Measurements from ENCODE around the gene ADORA2B.
"Not testable (repeated sequence)": the region's sequence is repeated elsewhere in the genome, so short reads cannot be mapped to it uniquely, and the experiment has no call there.

The ADORA2B gene

GRCh38 chr17:15955793-15956541 lies 11.0 kb downstream of the ADORA2B start:
- no peak for DNase-seq (ENCODE audit: low spot score)

GRCh38 chr17:15957206-15957605 lies 12.3 kb downstream of the ADORA2B start:
- DNase-seq (ENCODE audit: low spot score), result no peak

- no peak for DNase-seq (ENCODE audit: low spot score)
Observed at GRCh38 chr17:15957608-15958307, 12.8 kb downstream of the ADORA2B start.

GRCh38 chr17:15958484-15958854 lies 13.5 kb downstream of the ADORA2B start:
- no peak for DNase-seq (ENCODE audit: low spot score)

- DNase-seq (ENCODE audit: low spot score), result no peak
Observed at GRCh38 chr17:15963670-15964110, 18.8 kb downstream of the ADORA2B start.

- DNase-seq (ENCODE audit: low spot score), result no peak
Observed at GRCh38 chr17:15965528-15965927, 20.6 kb downstream of the ADORA2B start.

GRCh38 chr17:15966183-15966878 lies 21.4 kb downstream of the ADORA2B start:
- no peak for DNase-seq (ENCODE audit: low spot score)

- no peak for DNase-seq (ENCODE audit: low spot score)
Observed at GRCh38 chr17:15966879-15967248, 21.9 kb downstream of the ADORA2B start.

- no peak for DNase-seq (ENCODE audit: low spot score)
Observed at GRCh38 chr17:15967706-15968399, 22.9 kb downstream of the ADORA2B start.

GRCh38 chr17:15969463-15969862 lies 24.5 kb downstream of the ADORA2B start:
- no peak for DNase-seq (ENCODE audit: low spot score)

GRCh38 chr17:15970500-15970899 lies 25.6 kb downstream of the ADORA2B start:
- no peak for DNase-seq (ENCODE audit: low spot score)

GRCh38 chr17:15971098-15971678 lies 26.3 kb downstream of the ADORA2B start:
- no peak for DNase-seq (ENCODE audit: low spot score)

GRCh38 chr17:15971882-15972281 lies 27.0 kb downstream of the ADORA2B start:
- DNase-seq (ENCODE audit: low spot score), result no peak

GRCh38 chr17:15972497-15972951 lies 27.6 kb downstream of the ADORA2B start:
- DNase-seq (ENCODE audit: low spot score), result no peak

GRCh38 chr17:15973016-15973415 lies 28.1 kb downstream of the ADORA2B start:
- DNase-seq (ENCODE audit: low spot score), result no peak

- DNase-seq (ENCODE audit: low spot score), result no peak
Observed at GRCh38 chr17:15973834-15974233, 28.9 kb downstream of the ADORA2B start.

- DNase-seq (ENCODE audit: low spot score), result no peak
Observed at GRCh38 chr17:15977894-15978293, 33.0 kb downstream of the ADORA2B start.

GRCh38 chr17:15978606-15979005 lies 33.7 kb downstream of the ADORA2B start:
- DNase-seq (ENCODE audit: low spot score), result no peak

GRCh38 chr17:15979013-15979412 lies 34.1 kb downstream of the ADORA2B start:
- not testable (repeated sequence) for DNase-seq (ENCODE audit: low spot score)

GRCh38 chr17:15981208-15981607 lies 36.3 kb downstream of the ADORA2B start:
- DNase-seq (ENCODE audit: low spot score), result no peak

GRCh38 chr17:15981646-15982580 lies 37.0 kb downstream of the ADORA2B start:
- no peak for DNase-seq (ENCODE audit: low spot score)
